ENCODE data around the gene GSTM4.
A peak's percentile ranks its signal among the peaks of the same experiment; 100 is the strongest.

GSTM4 gene

GRCh38 chr1:109655615-109656519 lies at the start of gene GSTM4:
Gene GSTM4, plus strand, starts transcription at chr1:109656099. Its CDS starts 291 bp downstream, at chr1:109656390.
- DNase-seq (ENCODE audit: low read depth) = peak; percentile 51

- no peak for DNase-seq (ENCODE audit: low read depth)
These were observed 46.0 kb upstream of the GSTM4 start for GRCh38 chr1:109609881-109610280.

GRCh38 chr1:109610609-109611307 lies 45.1 kb upstream of the GSTM4 start:
- DNase-seq (ENCODE audit: low read depth) = no peak

- no peak for DNase-seq (ENCODE audit: low read depth)
These were observed 44.5 kb upstream of the GSTM4 start for GRCh38 chr1:109611308-109611990.

- DNase-seq (ENCODE audit: low read depth) = no peak
These were observed 42.3 kb upstream of the GSTM4 start for GRCh38 chr1:109613361-109614147.

GRCh38 chr1:109615879-109616278 lies 40.0 kb upstream of the GSTM4 start:
- no peak for DNase-seq (ENCODE audit: low read depth)

GRCh38 chr1:109616391-109616790 lies 39.5 kb upstream of the GSTM4 start:
- no peak for DNase-seq (ENCODE audit: low read depth)

GRCh38 chr1:109617291-109617801 lies 38.6 kb upstream of the GSTM4 start:
- no peak for DNase-seq (ENCODE audit: low read depth)

GRCh38 chr1:109618661-109619575 lies 37.0 kb upstream of the GSTM4 start:
- DNase-seq (ENCODE audit: low read depth) = no peak

- peak; percentile 58 for DNase-seq (ENCODE audit: low read depth)
These were observed 36.1 kb upstream of the GSTM4 start, which contains the start of the genes AMPD2 and GNAT2 for GRCh38 chr1:109619576-109620400. Gene AMPD2, plus strand, starts transcription at chr1:109619837. Its CDS starts 1,339 bp downstream, at chr1:109621176. Gene GNAT2, minus strand, starts transcription at chr1:109619616. Its CDS starts 6,746 bp downstream, at chr1:109612870.

- DNase-seq (ENCODE audit: low read depth) = no peak
These were observed 35.5 kb upstream of the GSTM4 start for GRCh38 chr1:109620401-109620791.

GRCh38 chr1:109620841-109621286 lies 35.0 kb upstream of the GSTM4 start:
- DNase-seq (ENCODE audit: low read depth) = peak; percentile 94

- DNase-seq (ENCODE audit: low read depth) = no peak
These were observed 34.3 kb upstream of the GSTM4 start for GRCh38 chr1:109621379-109622136.

- DNase-seq (ENCODE audit: low read depth) = no peak
These were observed 33.6 kb upstream of the GSTM4 start for GRCh38 chr1:109622137-109622892.

GRCh38 chr1:109622895-109623294 lies 33.0 kb upstream of the GSTM4 start:
- DNase-seq (ENCODE audit: low read depth) = no peak

- DNase-seq (ENCODE audit: low read depth) = no peak
These were observed 32.2 kb upstream of the GSTM4 start for GRCh38 chr1:109623601-109624161.

All from activated T-helper 1 cell treated with Interleukin-2 at 50 U/mL for 16 hours (primary cell).